ENCODE results near the gene CDYL2.

GRCh38 chr16:80654094-80654862, 150.1 kb downstream of the CDYL2 start:
- no peak for TF ChIP-seq CTCF (IDR thresholded peaks at IDR 0.05)
- TF ChIP-seq POLR2A (IDR thresholded peaks at IDR 0.05): no peak

All from body of pancreas (tissue), 4 donors.